ENCODE results near the gene KRTAP10-4.

Gene KRTAP10-4

DNA sequence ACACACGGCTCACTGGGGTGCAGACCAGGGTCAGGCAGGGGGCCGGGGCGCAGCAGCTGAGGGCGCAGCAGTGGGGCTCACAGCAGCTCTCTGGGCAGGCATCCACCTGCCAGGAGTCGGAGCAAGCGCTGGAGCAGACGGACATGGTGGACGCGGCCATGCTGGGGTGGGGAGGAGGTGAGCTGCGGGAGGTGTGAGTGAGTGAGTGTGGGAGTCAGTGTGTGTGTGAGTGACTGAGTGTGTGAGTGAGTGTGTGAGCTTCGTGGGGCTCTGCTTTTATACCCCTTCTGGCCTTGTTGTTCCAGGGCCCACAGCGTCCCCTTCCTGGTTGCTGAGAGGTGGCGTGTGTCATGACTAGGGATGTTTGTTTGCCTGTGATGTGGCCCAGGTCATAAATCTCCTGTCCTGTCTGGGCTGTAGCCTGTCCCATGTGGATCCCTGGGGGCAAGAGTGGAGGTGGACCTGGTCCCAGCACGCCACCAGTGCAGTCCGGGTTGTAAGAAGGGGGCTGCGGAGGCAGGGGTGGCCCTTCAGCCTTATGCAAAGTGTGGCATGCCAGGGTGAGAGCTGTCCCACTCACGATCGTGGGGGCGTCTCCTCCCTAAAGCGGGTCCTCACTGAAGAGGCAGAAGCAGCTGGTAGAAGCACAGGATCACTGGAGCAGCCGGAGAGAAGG lies 33.4 kb upstream of the KRTAP10-4 start, which contains the start of gene KRTAP10-1:
TSS of gene KRTAP10-1 (minus strand) at position 205 of the 676 bp plus-strand sequence. CDS start at position 160, 45 bp downstream.
- no peak within 1 kb of the TSS for H3K27ac ChIP-seq
- TF ChIP-seq ZFX (IDR thresholded peaks at IDR 0.05) (no peak), CTCF (conservative IDR thresholded peaks at IDR 0.05) (no peak)

GRCh38 chr21:44540741-44541288 lies 32.7 kb upstream of the KRTAP10-4 start:
- no peak for TF ChIP-seq CTCF (conservative IDR thresholded peaks at IDR 0.05)
- no peak for TF ChIP-seq ZFX (IDR thresholded peaks at IDR 0.05)
- no peak overlapping the region for H3K27ac ChIP-seq

GRCh38 chr21:44542716-44543115 lies 30.8 kb upstream of the KRTAP10-4 start:
- TF ChIP-seq ZFX (IDR thresholded peaks at IDR 0.05) (no peak), CTCF (conservative IDR thresholded peaks at IDR 0.05) (no peak)
- H3K27ac ChIP-seq: no peak overlapping the region

DNA sequence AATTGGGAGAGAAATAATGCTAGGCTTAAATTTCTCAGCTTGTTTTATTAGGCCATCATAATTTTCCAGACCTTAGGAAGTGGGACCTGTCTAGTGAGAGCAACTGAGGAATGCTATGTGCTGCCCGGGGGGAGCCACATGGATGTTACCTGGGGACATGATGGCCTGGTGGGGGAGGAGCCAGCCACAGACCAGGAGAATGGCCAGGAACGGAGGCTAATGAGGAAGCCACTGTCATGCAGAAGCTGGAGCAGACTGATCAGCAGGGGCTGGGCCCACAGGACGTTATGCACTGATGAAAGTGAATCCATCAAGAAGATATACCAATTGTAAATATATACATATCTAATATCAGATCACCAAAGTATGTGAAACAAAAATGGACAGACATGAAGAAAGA lies 29.0 kb upstream of the KRTAP10-4 start:
- TF ChIP-seq ZFX (IDR thresholded peaks at IDR 0.05) (no peak), CTCF (conservative IDR thresholded peaks at IDR 0.05) (no peak)
- no peak overlapping the region for H3K27ac ChIP-seq

DNA sequence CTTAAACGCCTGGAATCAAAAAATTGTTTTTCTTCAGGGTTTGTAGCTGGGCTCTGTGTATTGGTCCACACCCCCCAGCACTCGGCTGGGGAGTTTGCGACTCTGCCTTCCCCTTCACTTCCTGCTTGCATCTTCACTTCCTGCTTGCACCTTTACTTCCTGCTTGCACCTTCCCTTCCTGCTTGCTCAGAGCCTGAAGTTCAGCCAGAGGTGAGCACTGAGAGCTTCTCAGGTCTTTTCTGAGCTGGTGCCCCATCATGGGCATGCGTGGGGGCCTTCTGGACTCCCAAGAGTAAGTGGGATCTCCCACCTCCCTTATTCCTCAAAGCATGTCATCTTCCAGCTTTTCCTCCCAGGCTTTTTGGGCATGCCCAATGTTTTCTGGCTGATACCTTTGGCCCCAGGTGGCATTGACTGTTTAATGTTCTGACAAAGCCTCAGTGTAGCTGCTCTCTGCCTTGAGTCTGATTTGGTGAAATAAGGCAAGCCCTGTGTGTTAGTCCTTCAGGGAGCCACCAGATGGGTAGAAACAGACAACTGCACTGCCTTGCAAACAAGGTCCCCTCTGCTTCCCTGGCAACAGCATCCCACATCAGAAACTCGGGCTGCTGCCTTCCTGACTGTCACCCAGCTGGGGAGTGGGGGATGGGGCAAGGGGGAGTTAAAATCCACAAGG lies 25.7 kb upstream of the KRTAP10-4 start:
- no peak for TF ChIP-seq CTCF (conservative IDR thresholded peaks at IDR 0.05)
- no peak for TF ChIP-seq ZFX (IDR thresholded peaks at IDR 0.05)
- no peak overlapping the region for H3K27ac ChIP-seq

- no peak overlapping the region for H3K27ac ChIP-seq
- TF ChIP-seq ZFX (IDR thresholded peaks at IDR 0.05) (no peak), CTCF (conservative IDR thresholded peaks at IDR 0.05) (no peak)
Observed at GRCh38 chr21:44548381-44548780, 25.1 kb upstream of the KRTAP10-4 start.

DNA sequence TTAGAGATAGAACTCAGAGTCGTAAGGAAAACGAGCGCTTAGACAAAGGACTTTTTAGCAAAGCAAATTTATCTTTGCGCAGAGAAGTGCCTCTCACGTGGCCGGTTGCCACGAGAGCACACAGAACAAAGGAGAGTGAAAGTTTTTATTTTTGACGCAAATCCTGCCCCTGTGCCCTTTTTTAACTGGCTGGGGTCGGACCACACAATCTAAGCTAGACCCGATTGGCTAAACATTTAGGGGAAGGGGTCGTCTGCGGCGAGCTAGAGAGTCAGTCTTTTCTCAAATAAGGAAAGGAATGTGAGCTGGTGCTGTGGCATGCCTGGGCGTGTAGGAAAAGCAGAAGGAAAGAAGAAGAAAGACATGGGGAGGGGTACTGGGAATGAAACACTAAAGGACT lies 24.6 kb upstream of the KRTAP10-4 start:
- H3K27ac ChIP-seq: no peak overlapping the region

More for the DNA sequence above, 24.6 kb upstream of the KRTAP10-4 start:
- TF ChIP-seq CTCF (conservative IDR thresholded peaks at IDR 0.05): no peak
- TF ChIP-seq ZFX (IDR thresholded peaks at IDR 0.05): no peak
